HPDE6-E6E7 (cell line): ENCODE results near the gene NRM.
A peak's percentile ranks its signal among the peaks of the same experiment; 100 is the strongest.
"Not testable (repeated sequence)": the region's sequence is repeated elsewhere in the genome, so short reads cannot be mapped to it uniquely, and the experiment has no call there.

Experiments
- DNase-seq: peaks from one replicate; pipeline ENCODE4 v3.0.0; 2011; ENCODE audit warnings: missing footprints; ENCODE audit errors: extremely low spot score

NRM gene

GRCh38 chr6:30690403-30691207 lies at the start of gene NRM:
Gene NRM (minus strand): TSS chr6:30690984. CDS start chr6:30690974, 10 bp downstream.
- DNase-seq, result peak; percentile 77

DNA sequence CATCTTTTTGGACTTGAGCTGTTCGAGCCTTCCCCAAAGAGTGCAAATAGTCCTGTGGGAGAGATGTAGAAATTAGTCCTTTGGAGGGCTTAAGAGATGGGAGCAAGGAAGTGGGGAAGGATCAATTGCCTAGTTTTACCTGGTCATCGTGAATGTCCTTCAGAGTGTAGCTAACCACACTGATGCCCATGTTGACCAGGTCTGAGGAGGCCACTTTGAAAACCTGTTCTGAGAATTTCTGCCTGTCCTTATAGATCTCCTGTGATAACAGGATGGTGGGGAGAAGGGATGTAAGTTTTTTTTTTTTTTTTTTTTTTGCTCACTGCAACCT lies 49.7 kb upstream of the NRM start:
- DNase-seq, result no peak

DNA sequence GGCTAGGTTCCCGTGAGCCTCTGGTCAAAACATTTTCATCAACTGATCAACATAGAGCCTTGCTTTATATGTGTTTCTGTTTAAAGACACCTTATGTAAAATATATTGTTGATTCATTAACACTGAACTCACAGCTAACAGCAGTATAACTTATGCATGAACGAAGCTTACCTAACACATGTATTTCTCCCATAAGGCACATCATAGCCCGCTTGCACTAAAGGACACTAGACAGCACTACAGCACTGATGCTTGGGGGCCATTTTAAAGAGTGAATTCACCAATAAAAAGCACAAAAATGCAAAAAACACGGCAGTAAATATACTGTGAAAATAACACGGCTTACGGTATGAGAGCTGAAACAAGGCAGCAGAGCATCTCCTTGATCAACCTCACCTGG lies 47.7 kb upstream of the NRM start:
- no peak for DNase-seq

DNA sequence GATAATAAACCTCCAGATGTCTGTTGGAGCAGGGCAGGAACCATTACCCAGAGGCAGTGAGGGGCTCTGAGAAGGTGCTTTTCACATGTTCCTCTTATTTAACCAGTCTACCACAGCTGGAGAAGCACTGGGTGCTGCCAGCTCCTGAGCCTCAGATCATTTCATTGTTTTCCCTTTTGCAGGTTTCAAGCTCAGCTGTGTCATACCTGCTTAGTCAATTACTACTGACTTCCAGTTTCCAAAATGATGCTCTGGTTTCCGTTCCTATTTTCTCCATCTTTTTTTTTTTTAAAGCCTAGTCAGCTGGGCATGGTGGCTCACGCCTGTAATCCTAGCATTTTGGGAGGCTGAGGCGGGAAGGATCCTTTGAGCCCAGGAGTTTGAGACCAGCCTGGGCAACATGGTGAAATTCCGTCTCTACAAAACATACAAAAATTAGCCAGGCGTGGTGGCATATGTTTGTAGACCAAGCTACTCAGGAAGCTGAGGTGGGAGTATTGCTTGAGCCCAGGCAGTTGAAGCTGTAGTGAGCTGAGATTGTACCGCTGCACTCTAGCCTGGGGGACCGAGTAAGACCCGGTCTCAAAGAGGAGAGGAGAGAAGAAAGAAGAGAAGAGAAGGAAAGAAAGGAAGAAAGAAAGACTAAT lies 45.0 kb upstream of the NRM start:
- DNase-seq, result no peak

GRCh38 chr6:30732237-30732943 lies 41.6 kb upstream of the NRM start:
- DNase-seq, result no peak

DNA sequence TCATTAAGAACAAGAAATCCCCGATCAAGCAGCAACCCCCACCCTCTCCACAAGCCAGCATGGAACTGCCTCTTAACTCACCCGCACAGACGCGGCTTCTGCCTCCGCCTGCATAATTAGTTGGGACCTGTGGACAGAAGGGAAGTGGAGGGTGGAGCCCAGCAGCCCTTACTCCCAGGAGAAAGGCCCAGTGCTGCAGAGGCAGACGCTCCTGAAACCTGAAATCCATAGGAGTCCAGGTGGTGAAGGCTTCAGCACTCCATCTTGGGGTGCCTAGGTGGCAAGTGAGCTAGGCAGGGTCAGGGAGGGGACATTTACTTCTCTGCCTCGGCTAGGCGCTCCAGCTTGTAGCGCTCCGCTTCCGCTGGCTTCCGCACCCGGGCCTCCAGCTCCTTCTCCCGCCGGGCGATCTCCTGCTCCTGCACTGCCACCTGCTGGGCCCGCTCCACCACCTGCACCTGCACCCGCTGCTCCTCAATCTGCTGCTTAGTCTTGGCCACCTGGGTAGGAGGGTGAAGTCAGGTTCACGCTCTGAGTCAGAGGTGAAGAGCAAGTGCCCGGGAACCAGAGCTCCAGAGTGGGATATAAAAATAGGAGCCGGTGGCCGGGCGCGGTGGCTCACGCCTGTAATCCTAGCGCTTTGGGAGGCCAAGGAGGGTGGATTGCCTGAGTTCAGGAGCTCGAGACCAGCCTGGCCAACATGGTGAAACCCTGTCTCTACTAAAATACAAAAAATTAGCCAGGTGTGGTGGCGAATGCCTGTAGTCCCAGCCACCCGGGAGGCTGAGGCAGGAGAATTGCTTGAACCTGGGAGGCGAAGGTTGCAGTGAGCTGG lies 40.0 kb upstream of the NRM start:
- peak; percentile 93 for DNase-seq

- DNase-seq, result no peak
Observed at GRCh38 chr6:30727920-30728553, 37.3 kb upstream of the NRM start.

GRCh38 chr6:30726506-30727413 lies 36.0 kb upstream of the NRM start:
- no peak for DNase-seq

DNA sequence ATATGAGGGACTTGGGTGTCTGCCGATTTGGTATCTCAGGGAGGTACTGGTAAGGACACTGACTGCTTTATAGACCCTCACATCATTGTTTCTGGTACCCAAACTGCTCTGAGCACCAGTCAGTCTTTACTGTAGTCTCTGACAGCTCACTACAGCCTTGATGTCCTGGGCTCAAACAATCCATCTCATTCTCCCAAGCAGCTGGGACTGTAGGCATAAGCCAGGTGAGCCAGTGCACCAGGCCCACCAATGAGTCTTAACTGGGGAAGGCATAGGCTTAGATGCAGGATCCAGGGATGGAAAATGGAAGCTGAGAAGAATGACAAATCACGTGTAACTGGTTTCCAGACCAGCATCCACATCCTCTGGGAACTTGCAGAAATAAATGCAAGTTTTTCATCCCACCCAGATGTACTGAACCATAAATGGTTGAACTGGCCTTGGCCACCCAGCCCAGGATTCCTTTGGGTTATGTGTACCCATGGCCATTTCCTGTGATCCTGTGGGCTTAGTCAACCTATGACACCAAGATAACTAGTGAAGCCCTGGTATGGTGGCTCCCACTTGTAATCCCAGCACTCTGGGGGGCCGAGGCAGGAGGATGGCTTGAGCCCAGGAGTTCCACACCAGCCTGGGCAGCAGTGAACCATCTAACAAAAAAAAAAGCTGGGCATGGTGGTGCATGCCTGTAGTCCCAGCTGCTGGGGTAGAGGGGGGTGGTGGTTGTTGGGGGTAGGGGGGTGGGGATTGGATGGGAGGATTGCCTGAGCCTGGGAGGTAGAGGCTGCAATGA lies 35.1 kb upstream of the NRM start:
- no peak for DNase-seq

- DNase-seq, result no peak
Observed at GRCh38 chr6:30724906-30725667, 34.3 kb upstream of the NRM start.

DNA sequence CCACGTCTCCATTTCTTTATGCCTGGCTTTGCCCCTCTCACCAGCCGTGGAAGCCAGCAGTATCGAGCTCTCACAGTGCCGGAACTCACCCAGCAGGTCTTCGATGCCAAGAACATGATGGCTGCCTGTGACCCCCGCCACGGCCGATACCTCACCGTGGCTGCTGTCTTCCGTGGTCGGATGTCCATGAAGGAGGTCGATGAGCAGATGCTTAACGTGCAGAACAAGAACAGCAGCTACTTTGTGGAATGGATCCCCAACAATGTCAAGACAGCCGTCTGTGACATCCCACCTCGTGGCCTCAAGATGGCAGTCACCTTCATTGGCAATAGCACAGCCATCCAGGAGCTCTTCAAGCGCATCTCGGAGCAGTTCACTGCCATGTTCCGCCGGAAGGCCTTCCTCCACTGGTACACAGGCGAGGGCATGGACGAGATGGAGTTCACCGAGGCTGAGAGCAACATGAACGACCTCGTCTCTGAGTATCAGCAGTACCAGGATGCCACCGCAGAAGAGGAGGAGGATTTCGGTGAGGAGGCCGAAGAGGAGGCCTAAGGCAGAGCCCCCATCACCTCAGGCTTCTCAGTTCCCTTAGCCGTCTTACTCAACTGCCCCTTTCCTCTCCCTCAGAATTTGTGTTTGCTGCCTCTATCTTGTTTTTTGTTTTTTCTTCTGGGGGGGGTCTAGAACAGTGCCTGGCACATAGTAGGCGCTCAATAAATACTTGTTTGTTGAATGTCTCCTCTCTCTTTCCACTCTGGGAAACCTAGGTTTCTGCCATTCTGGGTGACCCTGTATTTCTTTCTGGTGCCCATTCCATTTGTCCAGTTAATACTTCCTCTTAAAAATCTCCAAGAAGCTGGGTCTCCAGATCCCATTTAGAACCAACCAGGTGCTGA lies 33.3 kb upstream of the NRM start:
- DNase-seq, result not testable (repeated sequence)

DNA sequence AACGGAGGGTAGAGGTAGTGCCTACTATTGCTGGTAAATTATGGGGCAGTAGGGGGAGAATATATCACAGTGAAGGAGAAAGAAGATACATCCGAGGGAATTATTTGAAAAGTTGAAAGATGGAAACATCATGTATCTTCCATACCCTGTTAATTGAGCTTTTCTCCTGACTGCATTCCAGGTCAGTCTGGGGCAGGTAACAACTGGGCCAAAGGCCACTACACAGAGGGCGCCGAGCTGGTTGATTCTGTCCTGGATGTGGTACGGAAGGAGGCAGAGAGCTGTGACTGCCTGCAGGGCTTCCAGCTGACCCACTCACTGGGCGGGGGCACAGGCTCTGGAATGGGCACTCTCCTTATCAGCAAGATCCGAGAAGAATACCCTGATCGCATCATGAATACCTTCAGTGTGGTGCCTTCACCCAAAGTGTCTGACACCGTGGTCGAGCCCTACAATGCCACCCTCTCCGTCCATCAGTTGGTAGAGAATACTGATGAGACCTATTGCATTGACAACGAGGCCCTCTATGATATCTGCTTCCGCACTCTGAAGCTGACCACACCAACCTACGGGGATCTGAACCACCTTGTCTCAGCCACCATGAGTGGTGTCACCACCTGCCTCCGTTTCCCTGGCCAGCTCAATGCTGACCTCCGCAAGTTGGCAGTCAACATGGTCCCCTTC lies 32.5 kb upstream of the NRM start:
- DNase-seq, result not testable (repeated sequence)

DNA sequence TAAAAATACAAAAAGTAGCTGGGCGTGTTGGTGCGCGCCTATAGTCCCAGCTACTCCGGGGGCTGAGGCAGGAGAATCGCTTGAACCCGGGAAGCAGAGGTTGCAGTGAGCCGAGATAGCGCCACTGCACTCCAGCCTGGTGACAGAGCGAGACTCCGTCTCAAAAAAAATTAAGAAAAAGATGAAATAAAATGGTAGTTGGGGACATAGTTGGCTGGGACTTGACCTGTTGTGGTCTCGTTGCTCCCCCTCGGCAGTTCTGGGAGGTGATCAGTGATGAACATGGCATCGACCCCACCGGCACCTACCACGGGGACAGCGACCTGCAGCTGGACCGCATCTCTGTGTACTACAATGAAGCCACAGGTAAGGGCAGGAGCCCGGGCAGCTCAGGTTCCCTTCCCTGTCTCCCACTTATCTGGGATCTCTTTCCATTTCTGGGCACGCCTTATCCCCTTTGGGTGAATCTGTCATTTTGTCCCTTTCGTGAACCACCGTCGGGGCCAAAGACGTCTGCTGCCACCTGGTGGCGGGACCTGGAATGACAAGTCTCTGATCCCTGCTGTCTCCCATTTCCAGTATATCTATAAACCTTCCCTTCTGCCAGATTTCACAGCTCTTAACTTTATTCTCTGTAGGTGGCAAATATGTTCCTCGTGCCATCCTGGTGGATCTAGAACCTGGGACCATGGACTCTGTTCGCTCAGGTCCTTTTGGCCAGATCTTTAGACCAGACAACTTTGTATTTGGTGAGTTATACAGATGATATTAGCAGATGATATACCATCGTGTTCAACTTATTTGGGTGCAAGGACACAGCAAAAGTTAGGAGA lies 31.7 kb upstream of the NRM start:
- no peak for DNase-seq

DNA sequence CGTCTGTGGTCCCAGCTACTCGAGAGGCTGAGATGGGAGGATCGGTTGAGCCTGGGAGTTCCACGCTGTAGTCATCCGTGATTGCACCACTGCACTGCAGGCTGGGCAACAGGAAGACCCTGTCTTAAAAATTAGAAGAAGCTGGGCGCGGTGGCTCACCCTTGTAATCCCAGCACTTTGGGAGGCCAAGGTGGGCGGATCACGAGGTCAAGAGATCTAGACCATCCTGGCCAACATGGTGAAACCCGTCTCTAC lies 31.2 kb upstream of the NRM start:
- not testable (repeated sequence) for DNase-seq

DNA sequence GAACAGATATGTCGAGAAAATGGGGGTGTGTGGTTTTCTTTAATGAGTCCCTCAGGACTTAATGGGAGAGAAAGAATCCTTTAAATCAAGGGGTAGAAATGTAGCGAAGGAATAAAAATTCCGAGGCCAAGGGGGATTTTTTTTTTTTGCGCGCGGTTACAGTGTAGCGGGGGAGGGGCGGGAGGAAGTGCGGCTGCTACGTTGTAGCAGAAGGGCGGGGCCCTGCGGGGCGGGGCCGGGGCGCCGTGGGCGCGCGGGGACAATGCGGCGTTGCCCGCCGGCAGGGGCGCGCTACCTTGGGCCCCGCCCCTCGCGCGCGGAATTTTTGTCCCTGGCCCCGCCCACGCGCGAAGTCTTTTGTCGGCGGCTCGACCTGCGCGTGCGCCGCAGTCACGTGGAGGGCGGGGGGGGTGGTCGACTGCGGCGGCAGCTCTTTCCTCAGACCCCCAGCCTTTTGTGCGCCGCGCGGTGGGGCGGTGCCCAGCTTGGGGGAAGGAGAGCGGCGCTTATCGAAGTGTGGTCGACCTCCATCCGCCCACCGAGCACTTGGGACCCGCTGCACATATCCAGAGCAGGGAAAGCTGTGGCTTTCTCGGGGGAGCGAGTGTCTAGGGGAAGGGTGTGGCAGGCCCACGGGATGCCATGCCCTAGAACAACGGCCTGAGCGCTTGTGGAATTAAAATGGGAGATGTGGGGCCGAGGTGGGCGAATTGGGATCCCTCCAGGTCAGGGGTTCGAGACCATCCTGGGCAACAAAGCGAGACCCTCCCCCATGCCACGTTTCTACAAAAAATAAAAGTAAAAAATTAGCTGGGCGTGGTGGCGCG lies 30.6 kb upstream of the NRM start:
- DNase-seq, result no peak

GRCh38 chr6:30720738-30721197 lies 30.0 kb upstream of the NRM start:
- DNase-seq, result no peak
